ENCODE measurements around the gene CAT.
"Not testable (repeated sequence)": the region's sequence is repeated elsewhere in the genome, so short reads cannot be mapped to it uniquely, and the experiment has no call there.

CAT gene

GRCh38 chr11:34438529-34439507 lies at the start of gene CAT:
CAT (plus strand) TSS chr11:34438934; CDS start chr11:34439014, 80 bp downstream.
- peak; percentile 99 for DNase-seq (ENCODE audit: low spot score)

GRCh38 chr11:34394771-34395300 lies 43.9 kb upstream of the CAT start:
- DNase-seq (ENCODE audit: low spot score), result no peak

- DNase-seq (ENCODE audit: low spot score), result no peak
These were observed 42.7 kb upstream of the CAT start for GRCh38 chr11:34395916-34396550.

- DNase-seq (ENCODE audit: low spot score), result no peak
These were observed 41.6 kb upstream of the CAT start for GRCh38 chr11:34397120-34397519.

GRCh38 chr11:34397811-34398210 lies 40.9 kb upstream of the CAT start:
- DNase-seq (ENCODE audit: low spot score), result no peak

- DNase-seq (ENCODE audit: low spot score), result no peak
These were observed 35.3 kb upstream of the CAT start for GRCh38 chr11:34403431-34403830.

GRCh38 chr11:34404280-34404679 lies 34.5 kb upstream of the CAT start:
- DNase-seq (ENCODE audit: low spot score), result no peak

- no peak for DNase-seq (ENCODE audit: low spot score)
These were observed 33.5 kb upstream of the CAT start for GRCh38 chr11:34405079-34405858.

GRCh38 chr11:34406413-34406812 lies 32.3 kb upstream of the CAT start:
- no peak for DNase-seq (ENCODE audit: low spot score)

- no peak for DNase-seq (ENCODE audit: low spot score)
These were observed 31.5 kb upstream of the CAT start for GRCh38 chr11:34407121-34407813.

GRCh38 chr11:34408580-34409172 lies 30.1 kb upstream of the CAT start:
- no peak for DNase-seq (ENCODE audit: low spot score)

- DNase-seq (ENCODE audit: low spot score), result no peak
These were observed 27.6 kb upstream of the CAT start for GRCh38 chr11:34411111-34411510.

GRCh38 chr11:34411791-34412190 lies 26.9 kb upstream of the CAT start:
- DNase-seq (ENCODE audit: low spot score), result no peak

- no peak for DNase-seq (ENCODE audit: low spot score)
These were observed 25.5 kb upstream of the CAT start for GRCh38 chr11:34413263-34413662.

- DNase-seq (ENCODE audit: low spot score), result no peak
These were observed 23.2 kb upstream of the CAT start for GRCh38 chr11:34415538-34415937.

GRCh38 chr11:34416088-34416487 lies 22.6 kb upstream of the CAT start:
- DNase-seq (ENCODE audit: low spot score), result no peak

- DNase-seq (ENCODE audit: low spot score), result no peak
These were observed 22.0 kb upstream of the CAT start for GRCh38 chr11:34416766-34417165.

GRCh38 chr11:34417202-34417601 lies 21.5 kb upstream of the CAT start:
- DNase-seq (ENCODE audit: low spot score), result peak; percentile 49

- DNase-seq (ENCODE audit: low spot score), result no peak
These were observed 19.6 kb upstream of the CAT start for GRCh38 chr11:34419158-34419557.

- DNase-seq (ENCODE audit: low spot score), result no peak
These were observed 15.4 kb upstream of the CAT start for GRCh38 chr11:34423300-34423699.

GRCh38 chr11:34424826-34425225 lies 13.9 kb upstream of the CAT start:
- not testable (repeated sequence) for DNase-seq (ENCODE audit: low spot score)

Measured in hematopoietic multipotent progenitor cell treated with erythropoietin and hydrocortisone succinate and interleukin-3 and kit ligand, for 17 days (in vitro differentiated cells).